ENCODE data around the gene OR1I1. TPM values are rescaled to one million over a fixed set of nuclear protein-coding genes. Genes with fewer than 3 reads are reported as not detected.

The OR1I1 gene
- total RNA-seq, 5 donors from 2014 or later (not counting 1 experiment from before 2014, with no cell fraction given): not detected

DNA sequence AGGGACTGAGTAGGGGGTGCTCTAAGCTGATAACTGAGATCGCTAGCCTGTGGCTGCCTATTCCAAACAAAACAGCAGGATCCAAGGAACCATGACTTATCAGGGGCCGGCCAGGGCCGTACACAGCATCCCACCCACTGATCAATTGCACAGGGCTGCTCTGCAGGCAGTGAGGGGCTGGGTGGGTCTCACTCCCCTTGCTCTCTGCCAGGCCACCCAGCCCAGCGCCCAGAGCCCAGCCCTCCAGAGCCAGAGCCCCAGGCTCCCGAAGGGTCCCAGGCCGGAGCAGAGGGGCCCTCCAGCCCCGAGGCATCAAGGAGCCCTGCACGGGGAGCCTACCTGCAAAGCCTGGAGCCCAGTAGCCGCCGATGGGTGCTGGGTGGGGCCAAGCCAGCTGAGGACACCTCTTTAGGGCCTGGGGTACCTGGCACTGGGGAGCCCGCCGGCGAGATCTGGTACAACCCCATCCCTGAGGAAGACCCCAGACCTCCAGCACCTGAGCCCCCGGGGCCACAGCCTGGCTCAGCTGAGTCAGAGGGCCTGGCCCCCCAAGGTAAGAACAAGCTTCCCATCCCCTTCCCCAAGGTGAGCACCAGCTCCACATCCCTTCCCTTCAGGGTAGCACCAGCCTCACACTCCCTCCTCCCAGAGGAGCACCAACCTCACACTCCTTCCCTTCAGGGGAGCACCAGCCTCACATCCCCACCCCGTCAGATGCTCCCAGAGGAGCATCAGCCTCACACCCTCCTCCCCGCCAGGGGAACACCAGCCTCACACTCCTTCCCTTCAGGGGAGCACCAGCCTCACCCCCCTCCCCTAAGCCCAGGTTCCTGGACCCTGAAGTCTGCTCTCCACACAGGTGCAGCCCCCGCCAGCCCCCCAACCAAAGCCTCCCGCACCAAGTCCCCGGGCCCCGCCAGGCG, 27.1 kb downstream of the OR1I1 start:
- 92% methylated on average over 20 of the region's 21 CpGs for WGBS (ENCODE audit: insufficient coverage)
- CTCF ChIA-PET: interaction anchor here in 1 of 2 donors (0.7 kb wide), 1 partner anchor 569 kb away, joined by 4 read pairs; no protein-coding TSS in a partner anchor
- H3K9me3 ChIP-seq: no peaks in the 10 kb centered on the region
- peaks cover 0 to 20% of the 10 kb centered on the region in 2 experiments for H3K4me1 ChIP-seq (ENCODE audit: control insufficient read depth in 1 of 2, extremely low read depth in 1 of 2, insufficient read depth in 2 of 2, low read length in 2 of 2)
- peaks cover 0 to 35% of the 10 kb centered on the region in 2 experiments for H3K27me3 ChIP-seq (replicated peaks in 1 of 2; ENCODE audit: control insufficient read depth in 2 of 2, extremely low read depth in 1 of 2, insufficient read depth in 2 of 2, low read length in 1 of 2)
- POLR2A ChIA-PET: no interaction called here
- Mint-ChIP-seq H3K27me3 (peaks cover 8 to 24% of the 10 kb centered on the region in 2 donors), H3K36me3 (peaks cover 5% of the 10 kb centered on the region), H3K4me1 (peaks cover 13 to 18% (median 17%) of the 10 kb centered on the region in 3 donors), H3K9me3 (peaks cover 10 to 12% (median 11%) of the 10 kb centered on the region in 3 donors), H3K4me3 (no peak overlapping the region), H3K27ac (no peak overlapping the region)
- no peak for ATAC-seq (replicated peaks in 1 of 4)
- no peak overlapping the region for H3K27ac ChIP-seq (ENCODE audit: low read length)
- DNase-seq: no peak
- H3K36me3 ChIP-seq (ENCODE audit: control insufficient read depth in 2 of 2, extremely low read depth in 1 of 2, insufficient read depth in 1 of 2, low read length in 1 of 2): no peaks in the 10 kb centered on the region
- H3K4me3 ChIP-seq (ENCODE audit: control insufficient read depth in 1 of 2, extremely low read depth in 1 of 2, low read length in 1 of 2): no peak overlapping the region

DNA sequence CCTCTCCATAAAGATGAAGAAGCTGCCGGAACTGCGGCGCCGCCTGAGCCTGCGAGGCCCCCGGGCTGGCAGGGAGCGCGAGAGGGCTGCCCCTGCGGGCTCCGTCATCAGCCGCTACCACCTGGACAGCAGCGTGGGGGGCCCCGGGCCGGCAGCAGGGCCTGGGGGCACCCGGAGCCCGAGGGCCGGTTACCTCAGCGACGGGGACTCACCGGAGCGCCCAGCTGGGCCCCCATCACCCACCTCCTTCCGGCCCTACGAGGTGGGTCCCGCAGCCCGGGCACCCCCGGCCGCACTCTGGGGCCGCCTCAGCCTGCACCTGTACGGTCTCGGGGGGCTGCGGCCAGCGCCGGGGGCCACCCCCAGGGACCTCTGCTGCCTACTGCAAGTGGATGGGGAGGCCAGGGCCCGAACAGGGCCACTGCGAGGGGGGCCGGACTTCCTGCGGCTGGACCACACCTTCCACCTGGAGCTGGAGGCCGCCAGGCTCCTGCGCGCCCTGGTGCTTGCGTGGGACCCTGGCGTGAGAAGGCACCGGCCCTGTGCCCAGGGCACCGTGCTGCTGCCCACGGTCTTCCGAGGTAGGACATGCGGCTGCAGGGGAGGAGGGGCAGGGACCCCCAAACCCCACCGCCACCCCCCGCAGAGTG, 27.9 kb downstream of the OR1I1 start:
- ChIA-PET POLR2A (no interaction called here), CTCF (no interaction called here)
- peaks cover 8 to 24% of the 10 kb centered on the region in 2 donors for H3K27me3 Mint-ChIP-seq
- Histone ChIP-seq H3K4me3 (ENCODE audit: control insufficient read depth in 1 of 2, extremely low read depth in 1 of 2, low read length in 1 of 2) (no peak overlapping the region), H3K27ac (ENCODE audit: low read length) (no peak overlapping the region), H3K27me3 (replicated peaks in 1 of 2; ENCODE audit: control insufficient read depth in 2 of 2, extremely low read depth in 1 of 2, insufficient read depth in 2 of 2, low read length in 1 of 2) (peaks cover 0 to 35% of the 10 kb centered on the region in 2 experiments), H3K9me3 (no peaks in the 10 kb centered on the region), H3K36me3 (ENCODE audit: control insufficient read depth in 2 of 2, extremely low read depth in 1 of 2, insufficient read depth in 1 of 2, low read length in 1 of 2) (peaks cover 3 to 4% of the 10 kb centered on the region in 2 donors), H3K4me1 (ENCODE audit: control insufficient read depth in 1 of 2, extremely low read depth in 1 of 2, insufficient read depth in 2 of 2, low read length in 2 of 2) (peaks cover 0 to 20% of the 10 kb centered on the region in 2 experiments)
- ATAC-seq (replicated peaks in 1 of 4) (no peak), DNase-seq (no peak)
- H3K36me3 Mint-ChIP-seq: no peaks in the 10 kb centered on the region
- H3K9me3 Mint-ChIP-seq: peaks cover 3 to 4% (median 4%) of the 10 kb centered on the region in 3 donors
- no peak overlapping the region for H3K27ac Mint-ChIP-seq
- H3K4me1 Mint-ChIP-seq: peaks cover 13 to 18% (median 17%) of the 10 kb centered on the region in 3 donors
- no peak overlapping the region for H3K4me3 Mint-ChIP-seq
- WGBS (ENCODE audit: insufficient coverage): 97% methylated on average over 46 of the region's 49 CpGs

DNA sequence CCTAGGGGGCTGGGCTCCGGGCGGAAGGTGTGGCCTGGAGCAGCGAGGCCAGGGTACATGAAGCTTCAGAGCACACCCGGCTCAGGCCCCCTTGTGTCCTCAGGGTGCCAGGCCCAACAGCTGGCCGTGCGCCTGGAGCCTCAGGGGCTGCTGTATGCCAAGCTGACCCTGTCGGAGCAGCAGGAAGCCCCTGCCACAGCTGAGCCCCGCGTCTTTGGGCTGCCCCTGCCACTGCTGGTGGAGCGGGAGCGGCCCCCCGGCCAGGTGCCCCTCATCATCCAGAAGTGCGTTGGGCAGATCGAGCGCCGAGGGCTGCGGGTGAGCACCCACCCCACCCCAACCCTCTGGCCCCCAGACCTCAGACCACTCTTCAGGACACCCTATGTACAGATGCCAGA, 28.4 kb downstream of the OR1I1 start:
- ATAC-seq (replicated peaks in 1 of 4) (no peak), DNase-seq (no peak)
- no peaks in the 10 kb centered on the region for H3K36me3 Mint-ChIP-seq
- POLR2A ChIA-PET: no interaction called here
- no peaks in the 10 kb centered on the region for H3K9me3 Mint-ChIP-seq
- no peaks in the 10 kb centered on the region for H3K9me3 ChIP-seq
- H3K27ac Mint-ChIP-seq: no peak overlapping the region
- peaks cover 13 to 18% (median 17%) of the 10 kb centered on the region in 3 donors for H3K4me1 Mint-ChIP-seq
- H3K27me3 Mint-ChIP-seq: peaks cover 8 to 24% of the 10 kb centered on the region in 2 donors
- H3K36me3 ChIP-seq (ENCODE audit: control insufficient read depth in 2 of 2, extremely low read depth in 1 of 2, insufficient read depth in 1 of 2, low read length in 1 of 2): peaks cover 6 to 8% of the 10 kb centered on the region in 2 donors
- no peak overlapping the region for H3K4me3 ChIP-seq (ENCODE audit: control insufficient read depth in 1 of 2, extremely low read depth in 1 of 2, low read length in 1 of 2)
- CTCF ChIA-PET: no interaction called here
- no peak overlapping the region for H3K27ac ChIP-seq (ENCODE audit: low read length)
- peaks cover 0 to 20% of the 10 kb centered on the region in 2 experiments for H3K4me1 ChIP-seq (ENCODE audit: control insufficient read depth in 1 of 2, extremely low read depth in 1 of 2, insufficient read depth in 2 of 2, low read length in 2 of 2)
- 94% methylated on average over 15 of the region's 17 CpGs for WGBS (ENCODE audit: insufficient coverage)
- H3K27me3 ChIP-seq (replicated peaks in 1 of 2; ENCODE audit: control insufficient read depth in 2 of 2, extremely low read depth in 1 of 2, insufficient read depth in 2 of 2, low read length in 1 of 2): peaks cover 0 to 35% of the 10 kb centered on the region in 2 experiments
- no peak overlapping the region for H3K4me3 Mint-ChIP-seq

DNA sequence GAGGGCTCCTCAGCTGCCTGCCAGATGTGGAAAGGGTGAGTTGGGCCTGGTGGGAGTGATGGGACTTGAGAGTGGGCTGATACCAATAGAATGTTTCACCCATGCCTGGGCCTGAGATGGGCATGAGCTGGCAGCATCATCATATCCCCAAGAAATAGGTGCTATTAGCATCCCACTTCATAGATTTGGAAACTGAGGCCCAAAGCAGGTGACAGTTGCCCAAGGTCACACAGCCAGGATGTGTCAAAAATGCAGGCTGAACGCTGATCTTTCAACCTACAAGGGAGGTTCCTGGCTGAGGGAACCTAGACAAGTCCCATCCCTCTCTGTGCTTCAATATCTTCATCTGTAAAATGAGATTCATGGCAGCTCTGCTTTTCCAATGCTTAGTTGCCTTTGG, 29.7 kb downstream of the OR1I1 start:
- peaks cover 0 to 27% of the 10 kb centered on the region in 2 experiments for H3K27me3 ChIP-seq (replicated peaks in 1 of 2; ENCODE audit: control insufficient read depth in 2 of 2, extremely low read depth in 1 of 2, insufficient read depth in 2 of 2, low read length in 1 of 2)

DNA sequence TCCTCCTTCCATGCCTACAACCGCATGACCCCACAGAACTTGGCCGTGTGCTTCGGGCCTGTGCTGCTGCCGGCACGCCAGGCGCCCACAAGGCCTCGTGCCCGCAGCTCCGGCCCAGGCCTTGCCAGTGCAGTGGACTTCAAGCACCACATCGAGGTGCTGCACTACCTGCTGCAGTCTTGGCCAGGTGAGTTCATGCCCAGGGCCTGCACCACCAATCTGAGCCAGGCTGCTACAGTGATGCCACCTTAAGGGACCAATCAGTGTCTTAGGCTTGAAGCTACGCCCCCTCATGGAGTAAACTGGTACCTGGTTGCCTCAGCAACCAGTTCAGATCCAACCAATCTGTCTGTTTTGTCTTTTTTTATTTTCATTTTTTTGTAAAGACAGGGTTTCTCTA, 30.4 kb downstream of the OR1I1 start:
- Mint-ChIP-seq H3K9me3 (no peaks in the 10 kb centered on the region), H3K4me3 (no peak overlapping the region), H3K4me1 (peaks cover 6 to 11% (median 9%) of the 10 kb centered on the region in 3 donors), H3K36me3 (peaks cover 12% of the 10 kb centered on the region), H3K27ac (peak overlapping the region in 1 of 2 donors; percentile 13), H3K27me3 (peaks cover 4 to 11% of the 10 kb centered on the region in 2 donors)
- POLR2A ChIA-PET: no interaction called here
- Histone ChIP-seq H3K4me3 (ENCODE audit: control insufficient read depth in 1 of 2, extremely low read depth in 1 of 2, low read length in 1 of 2) (no peak overlapping the region), H3K4me1 (ENCODE audit: control insufficient read depth in 1 of 2, extremely low read depth in 1 of 2, insufficient read depth in 2 of 2, low read length in 2 of 2) (peaks cover 0 to 15% of the 10 kb centered on the region in 2 experiments), H3K27ac (ENCODE audit: low read length) (no peak overlapping the region), H3K27me3 (replicated peaks in 1 of 2; ENCODE audit: control insufficient read depth in 2 of 2, extremely low read depth in 1 of 2, insufficient read depth in 2 of 2, low read length in 1 of 2) (peaks cover 0 to 21% of the 10 kb centered on the region in 2 experiments), H3K36me3 (ENCODE audit: control insufficient read depth in 2 of 2, extremely low read depth in 1 of 2, insufficient read depth in 1 of 2, low read length in 1 of 2) (peaks cover 16 to 28% of the 10 kb centered on the region in 2 donors), H3K9me3 (no peaks in the 10 kb centered on the region)
- DNase-seq: no peak
- CTCF ChIA-PET: no interaction called here
- 97% methylated on average over 11 of the region's 11 CpGs for WGBS (ENCODE audit: insufficient coverage)
- ATAC-seq (replicated peaks in 1 of 4): peak in 1 of 4 experiments; percentile 52

More for the DNA sequence above, 29.7 kb downstream of the OR1I1 start:
- ChIA-PET POLR2A (no interaction called here), CTCF (no interaction called here)
- H3K36me3 ChIP-seq (ENCODE audit: control insufficient read depth in 2 of 2, extremely low read depth in 1 of 2, insufficient read depth in 1 of 2, low read length in 1 of 2): peaks cover 15 to 21% of the 10 kb centered on the region in 2 donors
- H3K4me3 ChIP-seq (ENCODE audit: control insufficient read depth in 1 of 2, extremely low read depth in 1 of 2, low read length in 1 of 2): no peak overlapping the region
- DNase-seq: no peak
- H3K27ac Mint-ChIP-seq: peak overlapping the region in 1 of 2 donors; percentile 13
- no peak overlapping the region for H3K27ac ChIP-seq (ENCODE audit: low read length)
- H3K36me3 Mint-ChIP-seq: peaks cover 7% of the 10 kb centered on the region
- no peaks in the 10 kb centered on the region for H3K9me3 ChIP-seq
- no CpG with 5 or more reads among the region's 1 CpG for WGBS (ENCODE audit: insufficient coverage)
- H3K4me1 Mint-ChIP-seq: peaks cover 8 to 13% (median 12%) of the 10 kb centered on the region in 3 donors
- ATAC-seq (replicated peaks in 1 of 4): no peak
- peaks cover 4 to 14% of the 10 kb centered on the region in 2 donors for H3K27me3 Mint-ChIP-seq
- peaks cover 0 to 20% of the 10 kb centered on the region in 2 experiments for H3K4me1 ChIP-seq (ENCODE audit: control insufficient read depth in 1 of 2, extremely low read depth in 1 of 2, insufficient read depth in 2 of 2, low read length in 2 of 2)
- no peak overlapping the region for H3K4me3 Mint-ChIP-seq
- no peaks in the 10 kb centered on the region for H3K9me3 Mint-ChIP-seq

Data from T-cell (primary cell).